ENCODE results near the gene MATR3. TPM values are rescaled to one million over a fixed set of nuclear protein-coding genes. Genes with fewer than 3 reads are reported as not detected.
A peak's percentile ranks its signal among the peaks of the same experiment; 100 is the strongest.

MATR3 gene
- total and polyA plus RNA-seq, 2 experiments from 2014 or later, result 293 to 344 TPM

- no peak for TF ChIP-seq CTCF (IDR thresholded peaks at IDR 0.05; ENCODE audit: low read depth, low read length)
- Histone ChIP-seq H3K9me3 (ENCODE audit: low read depth) (no peaks in the 10 kb centered on the region), H3K4me1 (ENCODE audit: low read depth) (no peaks in the 10 kb centered on the region), H3K4me3 (no peak overlapping the region), H3K27ac (no peak overlapping the region), H3K27me3 (no peaks in the 10 kb centered on the region), H3K36me3 (peaks cover 17% of the 10 kb centered on the region)
- DNase-seq (ENCODE audit: low read depth in 1 of 2, low spot score in 1 of 2), result no peak
These were observed 66.8 kb downstream of the MATR3 start for GRCh38 chr5:139360384-139360783.

GRCh38 chr5:139361835-139362429 is 68.4 kb downstream of the MATR3 start:
- no peak for DNase-seq (ENCODE audit: low read depth in 1 of 2, low spot score in 1 of 2)
- no peak overlapping the region for H3K4me3 ChIP-seq
- H3K4me1 ChIP-seq (ENCODE audit: low read depth), result no peaks in the 10 kb centered on the region
- H3K27ac ChIP-seq, result peak overlapping the region; percentile 1
- no peak for TF ChIP-seq CTCF (IDR thresholded peaks at IDR 0.05; ENCODE audit: low read depth, low read length)
- no peaks in the 10 kb centered on the region for H3K9me3 ChIP-seq (ENCODE audit: low read depth)
- H3K27me3 ChIP-seq, result no peaks in the 10 kb centered on the region
- H3K36me3 ChIP-seq, result peaks cover 31% of the 10 kb centered on the region

GRCh38 chr5:139363937-139364336 is 70.4 kb downstream of the MATR3 start:
- DNase-seq (ENCODE audit: low read depth in 1 of 2, low spot score in 1 of 2), result no peak
- no peak for TF ChIP-seq CTCF (IDR thresholded peaks at IDR 0.05; ENCODE audit: low read depth, low read length)
- H3K36me3 ChIP-seq, result peaks cover 40% of the 10 kb centered on the region
- no peaks in the 10 kb centered on the region for H3K9me3 ChIP-seq (ENCODE audit: low read depth)
- H3K27me3 ChIP-seq, result no peaks in the 10 kb centered on the region
- no peak overlapping the region for H3K27ac ChIP-seq
- no peaks in the 10 kb centered on the region for H3K4me1 ChIP-seq (ENCODE audit: low read depth)
- no peak overlapping the region for H3K4me3 ChIP-seq

GRCh38 chr5:139364466-139364865 is 70.9 kb downstream of the MATR3 start:
- no peak overlapping the region for H3K27ac ChIP-seq
- H3K36me3 ChIP-seq, result peaks cover 45% of the 10 kb centered on the region
- no peaks in the 10 kb centered on the region for H3K4me1 ChIP-seq (ENCODE audit: low read depth)
- TF ChIP-seq CTCF (IDR thresholded peaks at IDR 0.05; ENCODE audit: low read depth, low read length), result no peak
- no peak for DNase-seq (ENCODE audit: low read depth in 1 of 2, low spot score in 1 of 2)
- H3K27me3 ChIP-seq, result no peaks in the 10 kb centered on the region
- H3K4me3 ChIP-seq, result no peak overlapping the region
- H3K9me3 ChIP-seq (ENCODE audit: low read depth), result no peaks in the 10 kb centered on the region

- no peak overlapping the region for H3K27ac ChIP-seq
- peaks cover 64% of the 10 kb centered on the region for H3K36me3 ChIP-seq
- no peak overlapping the region for H3K4me3 ChIP-seq
- H3K27me3 ChIP-seq, result no peaks in the 10 kb centered on the region
- no peak for TF ChIP-seq CTCF (IDR thresholded peaks at IDR 0.05; ENCODE audit: low read depth, low read length)
- no peak for DNase-seq (ENCODE audit: low read depth in 1 of 2, low spot score in 1 of 2)
- no peaks in the 10 kb centered on the region for H3K4me1 ChIP-seq (ENCODE audit: low read depth)
- no peaks in the 10 kb centered on the region for H3K9me3 ChIP-seq (ENCODE audit: low read depth)
These were observed 75.1 kb downstream of the MATR3 start for GRCh38 chr5:139368613-139369012.

Data from cardiac muscle cell (in vitro differentiated cells and primary cell).